ENCODE data around the gene NDUFB5. TPM values are rescaled to one million over a fixed set of nuclear protein-coding genes. Genes with fewer than 3 reads are reported as not detected.

NDUFB5 gene
- total RNA-seq, 3 donors from 2014 or later: 76.3 to 77.9 (median 77.3) TPM

GRCh38 chr3:179653096-179653797, 48.7 kb downstream of the NDUFB5 start:
- Mint-ChIP-seq H3K9me3 (no peaks in the 10 kb centered on the region), H3K4me1 (ENCODE audit: low read depth) (peaks cover 26% of the 10 kb centered on the region), H3K4me3 (peak overlapping the region; percentile 92), H3K36me3 (ENCODE audit: insufficient read depth) (peaks cover 7% of the 10 kb centered on the region), H3K27me3 (ENCODE audit: low read depth) (no peaks in the 10 kb centered on the region)
- DNase-seq: peak; percentile 58
- peak; percentile 69 to 77 for ATAC-seq

GRCh38 chr3:179655236-179655635, 50.6 kb downstream of the NDUFB5 start:
- Mint-ChIP-seq H3K36me3 (ENCODE audit: insufficient read depth) (peaks cover 10% of the 10 kb centered on the region), H3K9me3 (no peaks in the 10 kb centered on the region), H3K27me3 (ENCODE audit: low read depth) (no peaks in the 10 kb centered on the region), H3K4me1 (ENCODE audit: low read depth) (peaks cover 26% of the 10 kb centered on the region), H3K4me3 (peak overlapping the region; percentile 11)
- DNase-seq (no peak), ATAC-seq (no peak)

GRCh38 chr3:179658606-179659005, 54.0 kb downstream of the NDUFB5 start:
- Mint-ChIP-seq H3K9me3 (no peaks in the 10 kb centered on the region), H3K27me3 (ENCODE audit: low read depth) (no peaks in the 10 kb centered on the region), H3K36me3 (ENCODE audit: insufficient read depth) (peaks cover 10% of the 10 kb centered on the region), H3K4me3 (no peak overlapping the region), H3K4me1 (ENCODE audit: low read depth) (peaks cover 17% of the 10 kb centered on the region)
- DNase-seq (no peak), ATAC-seq (no peak)

GRCh38 chr3:179660872-179661271, 56.3 kb downstream of the NDUFB5 start:
- H3K9me3 Mint-ChIP-seq: no peaks in the 10 kb centered on the region
- H3K36me3 Mint-ChIP-seq (ENCODE audit: insufficient read depth): peaks cover 6% of the 10 kb centered on the region
- DNase-seq: no peak
- no peaks in the 10 kb centered on the region for H3K27me3 Mint-ChIP-seq (ENCODE audit: low read depth)
- no peak overlapping the region for H3K4me3 Mint-ChIP-seq
- peaks cover 5% of the 10 kb centered on the region for H3K4me1 Mint-ChIP-seq (ENCODE audit: low read depth)
- ATAC-seq: no peak

- H3K4me1 Mint-ChIP-seq (ENCODE audit: low read depth): peaks cover 2% of the 10 kb centered on the region
- no peak overlapping the region for H3K4me3 Mint-ChIP-seq
- ATAC-seq (no peak), DNase-seq (no peak)
- H3K27me3 Mint-ChIP-seq (ENCODE audit: low read depth): no peaks in the 10 kb centered on the region
- no peaks in the 10 kb centered on the region for H3K9me3 Mint-ChIP-seq
- peaks cover 3% of the 10 kb centered on the region for H3K36me3 Mint-ChIP-seq (ENCODE audit: insufficient read depth)
Measured at GRCh38 chr3:179661777-179662176, 57.2 kb downstream of the NDUFB5 start.

- ATAC-seq: no peak
- DNase-seq: no peak
- peaks cover 3% of the 10 kb centered on the region for H3K36me3 Mint-ChIP-seq (ENCODE audit: insufficient read depth)
- H3K27me3 Mint-ChIP-seq (ENCODE audit: low read depth): no peaks in the 10 kb centered on the region
- H3K9me3 Mint-ChIP-seq: no peaks in the 10 kb centered on the region
- no peak overlapping the region for H3K4me3 Mint-ChIP-seq
- H3K4me1 Mint-ChIP-seq (ENCODE audit: low read depth): peaks cover 2% of the 10 kb centered on the region
Measured at GRCh38 chr3:179663093-179663492, 58.5 kb downstream of the NDUFB5 start.

GRCh38 chr3:179666030-179666429, 61.4 kb downstream of the NDUFB5 start:
- H3K27me3 Mint-ChIP-seq (ENCODE audit: low read depth): no peaks in the 10 kb centered on the region
- ATAC-seq: no peak

GRCh38 chr3:179666436-179667035, 61.9 kb downstream of the NDUFB5 start:
- Mint-ChIP-seq H3K4me3 (no peak overlapping the region), H3K4me1 (ENCODE audit: low read depth) (peaks cover 1% of the 10 kb centered on the region), H3K27me3 (ENCODE audit: low read depth) (no peaks in the 10 kb centered on the region), H3K36me3 (ENCODE audit: insufficient read depth) (peaks cover 2% of the 10 kb centered on the region), H3K9me3 (no peaks in the 10 kb centered on the region)
- DNase-seq (no peak), ATAC-seq (no peak)

More at GRCh38 chr3:179666030-179666429, 61.4 kb downstream of the NDUFB5 start:
- no peak for DNase-seq
- Mint-ChIP-seq H3K36me3 (ENCODE audit: insufficient read depth) (peaks cover 2% of the 10 kb centered on the region), H3K9me3 (no peaks in the 10 kb centered on the region), H3K4me3 (no peak overlapping the region), H3K4me1 (ENCODE audit: low read depth) (peaks cover 1% of the 10 kb centered on the region)

- Mint-ChIP-seq H3K4me3 (no peak overlapping the region), H3K9me3 (no peaks in the 10 kb centered on the region), H3K27me3 (ENCODE audit: low read depth) (no peaks in the 10 kb centered on the region), H3K4me1 (ENCODE audit: low read depth) (peaks cover 1% of the 10 kb centered on the region), H3K36me3 (ENCODE audit: insufficient read depth) (peaks cover 5% of the 10 kb centered on the region)
- ATAC-seq (no peak), DNase-seq (no peak)
Measured at GRCh38 chr3:179668429-179668828, 63.8 kb downstream of the NDUFB5 start.

GRCh38 chr3:179670311-179670710, 65.7 kb downstream of the NDUFB5 start:
- Mint-ChIP-seq H3K36me3 (ENCODE audit: insufficient read depth) (peaks cover 5% of the 10 kb centered on the region), H3K27me3 (ENCODE audit: low read depth) (no peaks in the 10 kb centered on the region), H3K9me3 (no peaks in the 10 kb centered on the region), H3K4me1 (ENCODE audit: low read depth) (peaks cover 1% of the 10 kb centered on the region), H3K4me3 (no peak overlapping the region)
- ATAC-seq (no peak), DNase-seq (no peak)

- Mint-ChIP-seq H3K27me3 (ENCODE audit: low read depth) (no peaks in the 10 kb centered on the region), H3K4me3 (no peak overlapping the region)
Measured at GRCh38 chr3:179671309-179671708, 66.7 kb downstream of the NDUFB5 start.

GRCh38 chr3:179671747-179672242, 67.2 kb downstream of the NDUFB5 start:
- DNase-seq (no peak), ATAC-seq (no peak)
- Mint-ChIP-seq H3K27me3 (ENCODE audit: low read depth) (no peaks in the 10 kb centered on the region), H3K9me3 (no peaks in the 10 kb centered on the region), H3K4me1 (ENCODE audit: low read depth) (peaks cover 1% of the 10 kb centered on the region), H3K4me3 (no peak overlapping the region), H3K36me3 (ENCODE audit: insufficient read depth) (peaks cover 5% of the 10 kb centered on the region)

More at GRCh38 chr3:179671309-179671708, 66.7 kb downstream of the NDUFB5 start:
- ATAC-seq (no peak), DNase-seq (no peak)
- no peaks in the 10 kb centered on the region for H3K9me3 Mint-ChIP-seq
- peaks cover 1% of the 10 kb centered on the region for H3K4me1 Mint-ChIP-seq (ENCODE audit: low read depth)
- peaks cover 5% of the 10 kb centered on the region for H3K36me3 Mint-ChIP-seq (ENCODE audit: insufficient read depth)

- Mint-ChIP-seq H3K36me3 (ENCODE audit: insufficient read depth) (peaks cover 5% of the 10 kb centered on the region), H3K9me3 (no peaks in the 10 kb centered on the region)
Measured at GRCh38 chr3:179672918-179673317, 68.3 kb downstream of the NDUFB5 start.

GRCh38 chr3:179673523-179673922, 68.9 kb downstream of the NDUFB5 start:
- no peaks in the 10 kb centered on the region for H3K9me3 Mint-ChIP-seq
- ATAC-seq: no peak

More at GRCh38 chr3:179672918-179673317, 68.3 kb downstream of the NDUFB5 start:
- Mint-ChIP-seq H3K27me3 (ENCODE audit: low read depth) (no peaks in the 10 kb centered on the region), H3K4me3 (no peak overlapping the region), H3K4me1 (ENCODE audit: low read depth) (peaks cover 1% of the 10 kb centered on the region)
- DNase-seq (no peak), ATAC-seq (no peak)

GRCh38 chr3:179676081-179676480, 71.5 kb downstream of the NDUFB5 start:
- H3K4me3 Mint-ChIP-seq: no peak overlapping the region
- ATAC-seq: no peak
- no peaks in the 10 kb centered on the region for H3K4me1 Mint-ChIP-seq (ENCODE audit: low read depth)
- H3K27me3 Mint-ChIP-seq (ENCODE audit: low read depth): no peaks in the 10 kb centered on the region
- peaks cover 3% of the 10 kb centered on the region for H3K36me3 Mint-ChIP-seq (ENCODE audit: insufficient read depth)
- no peaks in the 10 kb centered on the region for H3K9me3 Mint-ChIP-seq
- no peak for DNase-seq

More at GRCh38 chr3:179673523-179673922, 68.9 kb downstream of the NDUFB5 start:
- Mint-ChIP-seq H3K4me3 (no peak overlapping the region), H3K27me3 (ENCODE audit: low read depth) (no peaks in the 10 kb centered on the region), H3K4me1 (ENCODE audit: low read depth) (peaks cover 1% of the 10 kb centered on the region), H3K36me3 (ENCODE audit: insufficient read depth) (peaks cover 5% of the 10 kb centered on the region)
- no peak for DNase-seq
